Stimulated activated CD8-positive, alpha-beta memory T cell treated with anti-CD3 and anti-CD28 coated beads, Interleukin-7, amount 100 ng/mL, for 24 hours (primary cell): ENCODE data around the gene DUSP10.

Experiments used
- DNase-seq: peaks from one replicate; pipeline ENCODE4 v3.0.0-alpha.2; 2020; ENCODE audit warnings: low read depth

The DUSP10 gene

DNA sequence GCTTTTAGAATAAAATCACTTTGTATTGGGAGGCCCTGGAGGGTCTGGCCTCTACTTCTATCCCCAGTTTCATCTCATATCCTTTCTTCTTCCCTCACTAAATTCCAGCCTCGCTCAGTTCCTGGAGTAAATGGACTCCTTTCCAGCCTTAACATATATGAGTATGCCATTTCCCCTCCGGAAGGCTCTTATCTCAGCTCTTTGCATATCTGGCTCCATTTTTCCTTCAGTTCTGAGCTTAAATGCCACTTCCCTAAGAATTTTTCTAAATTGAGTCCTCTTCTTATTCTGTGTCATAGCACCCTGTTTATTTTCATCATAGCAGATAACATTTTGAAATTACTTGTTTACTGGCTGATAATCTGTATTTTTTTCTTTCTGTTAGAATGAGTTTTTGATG is 20.2 kb upstream of the DUSP10 start:
- DNase-seq, result no peak

DNA sequence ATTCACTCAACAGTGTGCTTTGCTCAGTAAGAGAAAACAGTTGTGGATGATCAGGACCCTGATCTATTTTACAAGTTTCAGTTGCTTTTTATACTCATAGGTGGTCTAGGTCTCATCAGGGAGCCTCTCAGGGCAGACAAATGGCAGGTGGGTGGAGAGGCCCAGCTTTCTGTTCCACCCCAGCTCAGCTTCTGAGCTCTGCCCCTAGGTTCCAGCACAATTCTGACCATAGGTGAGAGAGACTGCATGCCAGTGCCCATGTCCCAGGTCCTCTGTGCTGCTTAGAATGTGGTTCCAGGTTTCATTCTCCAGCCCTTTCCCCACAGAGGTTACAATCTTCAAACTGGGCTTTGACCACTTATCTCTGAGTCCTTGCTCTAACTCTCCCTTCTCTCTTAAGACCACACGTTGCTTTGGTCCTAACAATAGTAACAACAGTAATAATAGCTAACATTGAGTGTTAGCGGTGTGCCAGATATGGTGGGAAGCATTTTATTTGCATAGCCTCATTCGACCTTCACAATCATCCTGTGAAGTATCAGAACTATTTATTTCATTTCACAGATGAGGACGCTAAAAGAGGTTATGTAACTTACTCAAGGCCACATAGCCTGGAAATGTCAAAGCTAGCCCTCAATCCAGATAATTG is 19.6 kb upstream of the DUSP10 start:
- no peak for DNase-seq

DNA sequence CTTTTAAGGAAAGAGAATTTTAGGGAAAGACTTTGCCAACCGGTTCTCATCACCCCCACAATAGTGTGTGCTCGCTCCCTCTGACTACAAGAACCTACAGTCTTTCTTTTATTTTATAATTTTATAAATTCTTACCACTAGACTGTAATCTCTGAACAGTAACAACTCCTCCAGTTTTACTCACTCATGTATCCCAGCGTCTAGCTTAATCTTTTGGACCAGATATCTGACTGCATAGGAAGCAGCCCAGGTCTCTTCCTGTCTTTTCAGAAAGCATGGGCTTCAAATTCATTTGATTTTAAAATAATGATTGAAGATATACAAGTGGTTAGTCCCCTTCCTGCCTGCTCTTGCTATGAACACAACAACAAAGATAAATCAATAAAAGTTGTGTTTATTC is 19.0 kb upstream of the DUSP10 start:
- DNase-seq, result no peak

DNA sequence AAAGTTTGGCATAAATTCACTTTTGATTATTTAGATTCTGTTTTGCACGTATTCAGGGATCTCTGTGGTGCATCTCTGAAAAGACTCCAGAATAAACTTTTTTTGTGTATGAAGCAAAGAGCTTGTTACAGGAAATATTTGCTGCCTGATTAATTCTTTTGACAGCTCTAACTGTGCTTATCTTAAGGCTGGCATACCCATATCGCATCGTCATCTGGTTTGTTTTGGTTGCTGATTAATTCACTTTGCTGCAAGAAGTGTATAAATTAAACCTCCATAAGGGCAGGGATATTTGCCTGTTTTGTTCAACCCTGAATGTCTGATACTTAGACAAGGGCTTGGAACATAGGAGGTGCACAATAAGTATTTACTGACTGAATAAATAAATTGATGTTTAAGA is 17.5 kb upstream of the DUSP10 start:
- DNase-seq, result no peak

DNA sequence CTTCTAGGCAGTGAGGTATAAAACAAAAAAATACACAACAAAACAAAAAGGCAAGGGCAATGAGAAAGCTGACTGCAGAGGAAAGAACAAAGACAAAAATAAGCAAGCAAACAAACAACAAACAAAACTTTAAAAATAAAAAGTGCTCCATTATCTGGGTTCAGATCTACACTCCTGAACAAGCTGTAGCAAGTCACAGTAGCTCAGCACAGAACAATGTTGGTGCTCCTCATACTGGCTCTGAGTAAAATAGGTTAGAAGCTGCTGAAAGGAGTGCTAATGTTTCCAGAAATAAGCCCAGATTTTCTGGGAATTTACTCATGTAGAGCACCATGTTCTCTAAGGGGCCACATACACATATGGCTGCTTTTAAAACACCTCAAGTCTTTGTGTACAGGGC is 16.6 kb upstream of the DUSP10 start:
- DNase-seq, result no peak

DNA sequence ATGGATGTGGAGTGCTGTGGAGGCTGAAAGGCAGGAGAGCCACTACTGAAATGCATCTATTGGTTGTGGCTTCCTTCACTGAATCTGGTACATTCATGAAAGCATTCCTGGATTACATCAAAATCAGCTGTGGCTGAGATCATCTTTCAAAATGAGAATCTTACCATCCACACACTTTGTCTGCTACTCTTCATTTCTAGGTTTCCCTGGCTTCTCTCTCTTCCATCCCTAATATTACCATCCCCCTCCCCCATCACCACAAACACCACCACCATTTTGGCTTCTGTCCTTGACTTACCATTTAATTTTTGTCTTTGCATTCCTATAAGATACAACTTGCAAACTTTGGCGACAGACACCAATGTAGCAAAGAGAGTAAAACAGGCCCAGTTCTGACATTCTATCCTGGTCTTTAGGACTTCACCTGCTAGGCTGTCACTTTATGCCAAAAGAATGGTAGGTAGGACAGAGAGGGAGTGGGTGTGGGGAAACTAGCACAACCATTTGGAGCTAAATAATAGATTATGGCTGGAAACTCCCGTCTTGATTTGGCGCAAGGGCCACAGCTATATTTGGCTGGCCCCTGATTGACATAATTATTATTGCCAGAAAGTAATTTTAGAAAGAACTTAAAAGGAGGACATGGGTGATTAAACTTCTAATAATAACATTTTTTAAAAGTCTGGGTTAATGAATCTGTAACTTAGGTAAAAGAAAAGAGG is 15.1 kb upstream of the DUSP10 start:
- DNase-seq, result no peak

DNA sequence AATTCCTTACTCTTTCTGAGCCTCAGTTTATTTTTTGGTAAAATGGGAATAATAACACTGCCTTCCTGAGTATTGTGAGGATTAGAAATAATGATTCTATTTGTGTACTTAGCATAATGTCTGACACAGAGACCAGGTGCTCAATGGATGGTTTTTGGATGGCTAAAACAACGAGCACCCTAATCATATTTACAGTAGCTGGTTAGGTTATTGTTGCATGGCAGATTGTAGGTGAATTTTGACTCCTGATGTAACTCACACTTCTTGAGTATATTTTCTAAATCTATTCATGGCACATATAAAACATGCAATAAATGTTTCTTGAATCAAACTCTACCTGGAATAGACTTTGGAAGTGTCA is 11.9 kb upstream of the DUSP10 start:
- DNase-seq, result no peak

DNA sequence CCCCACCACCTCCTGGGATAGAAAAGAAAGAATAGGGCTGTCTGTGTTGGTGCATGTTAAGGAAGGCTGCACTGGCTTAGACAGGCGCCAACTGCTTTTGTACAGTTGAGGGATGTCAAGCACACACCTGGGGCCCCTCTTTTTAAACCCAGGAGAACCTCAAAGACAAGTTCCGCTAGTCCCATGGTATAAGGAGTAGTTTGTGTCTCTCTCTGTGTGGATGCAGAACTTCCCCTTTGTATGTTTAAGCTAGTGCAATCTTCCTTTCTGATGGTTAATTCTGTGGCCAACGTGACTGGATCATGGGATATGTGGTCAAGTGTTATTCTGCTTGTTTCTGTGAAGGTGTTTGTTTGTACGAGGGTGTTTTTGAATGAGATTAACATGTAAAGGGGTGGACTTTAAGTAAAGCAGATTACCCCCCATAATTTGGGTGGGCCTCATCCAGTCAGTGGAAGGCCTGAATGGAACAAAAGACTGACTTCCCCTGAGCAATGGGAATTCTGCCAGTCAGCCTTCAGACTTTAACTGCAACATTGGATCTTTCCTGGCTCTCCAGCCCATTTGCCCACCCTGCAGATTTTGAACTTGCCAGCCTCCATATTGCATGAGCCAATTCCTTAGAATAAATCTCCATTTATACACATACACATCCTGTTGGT is 9.5 kb upstream of the DUSP10 start:
- no peak for DNase-seq

DNA sequence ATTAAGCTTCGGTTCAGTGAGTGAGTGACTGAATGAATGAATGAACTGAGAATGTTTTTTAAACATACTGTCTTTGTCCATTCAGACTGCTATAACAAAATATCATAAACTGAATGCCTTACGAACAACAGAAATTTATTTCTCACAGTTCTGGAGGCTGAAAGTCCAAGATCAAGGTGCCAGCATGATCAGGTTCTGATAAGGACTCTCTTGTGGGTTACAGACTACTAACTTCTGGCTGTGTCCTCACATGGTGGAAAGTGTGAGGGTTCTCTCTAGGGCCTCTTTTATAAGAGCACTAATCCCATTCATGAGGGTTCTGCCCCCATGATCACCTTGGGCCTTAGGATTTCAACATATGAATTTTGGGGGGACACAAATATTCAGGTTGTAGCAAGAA is 7.1 kb upstream of the DUSP10 start:
- DNase-seq, result no peak

DNA sequence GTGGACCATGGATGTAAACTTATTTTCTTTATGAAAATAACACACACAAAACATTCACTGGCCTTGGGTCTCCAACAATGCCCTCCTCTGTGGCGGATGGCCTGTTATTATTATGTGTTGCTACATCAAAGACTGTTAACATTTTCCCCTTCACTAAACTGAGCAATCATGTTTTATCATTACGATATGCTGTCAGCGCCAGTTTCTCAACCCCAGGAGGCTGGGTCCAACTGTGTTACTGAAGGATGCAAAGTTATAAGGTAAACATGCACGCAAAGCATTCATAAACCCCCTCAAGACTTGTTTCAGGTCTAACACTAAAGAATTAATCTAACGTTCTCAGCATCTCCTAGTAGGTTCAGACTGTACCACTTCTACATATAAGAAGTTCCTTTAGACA is 6.0 kb upstream of the DUSP10 start:
- DNase-seq, result no peak

DNA sequence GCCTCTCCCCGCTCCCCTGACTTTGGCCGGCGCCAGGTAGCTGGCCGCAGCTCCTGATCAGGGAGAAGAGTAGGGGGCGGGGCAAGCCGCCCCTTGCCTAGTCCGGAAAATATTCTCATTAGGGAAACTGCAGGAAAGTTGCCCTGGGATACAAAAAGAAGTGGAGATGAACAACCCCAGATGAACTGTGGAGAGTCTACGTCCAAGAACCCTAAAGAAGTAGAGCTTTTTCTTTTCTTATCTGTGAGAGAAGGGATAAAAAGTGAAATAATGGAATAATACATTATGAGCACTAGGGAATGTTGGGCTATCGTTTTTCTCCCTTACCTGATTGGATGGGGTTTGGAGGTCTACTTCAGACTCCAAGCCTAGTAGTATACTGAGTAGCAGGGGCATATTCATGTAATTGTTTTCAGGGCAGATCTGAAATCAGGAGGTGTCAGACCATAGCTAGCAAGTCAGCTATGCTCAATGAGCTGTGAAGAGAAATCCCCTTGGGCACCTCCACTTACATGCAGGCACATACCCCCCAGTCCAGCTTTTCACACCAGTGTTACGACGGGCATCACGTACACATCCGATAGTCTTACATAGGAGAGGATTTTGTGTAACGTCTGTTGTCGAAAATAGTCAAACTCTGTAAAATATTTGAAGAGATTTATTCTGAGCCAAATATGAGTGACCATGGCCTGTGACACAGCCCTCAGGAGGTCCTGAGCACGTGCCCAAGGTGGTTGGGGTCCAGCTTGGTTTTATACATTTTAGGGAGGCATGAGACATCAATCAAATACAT is 1.7 kb upstream of the DUSP10 start:
- DNase-seq, result no peak

DNA sequence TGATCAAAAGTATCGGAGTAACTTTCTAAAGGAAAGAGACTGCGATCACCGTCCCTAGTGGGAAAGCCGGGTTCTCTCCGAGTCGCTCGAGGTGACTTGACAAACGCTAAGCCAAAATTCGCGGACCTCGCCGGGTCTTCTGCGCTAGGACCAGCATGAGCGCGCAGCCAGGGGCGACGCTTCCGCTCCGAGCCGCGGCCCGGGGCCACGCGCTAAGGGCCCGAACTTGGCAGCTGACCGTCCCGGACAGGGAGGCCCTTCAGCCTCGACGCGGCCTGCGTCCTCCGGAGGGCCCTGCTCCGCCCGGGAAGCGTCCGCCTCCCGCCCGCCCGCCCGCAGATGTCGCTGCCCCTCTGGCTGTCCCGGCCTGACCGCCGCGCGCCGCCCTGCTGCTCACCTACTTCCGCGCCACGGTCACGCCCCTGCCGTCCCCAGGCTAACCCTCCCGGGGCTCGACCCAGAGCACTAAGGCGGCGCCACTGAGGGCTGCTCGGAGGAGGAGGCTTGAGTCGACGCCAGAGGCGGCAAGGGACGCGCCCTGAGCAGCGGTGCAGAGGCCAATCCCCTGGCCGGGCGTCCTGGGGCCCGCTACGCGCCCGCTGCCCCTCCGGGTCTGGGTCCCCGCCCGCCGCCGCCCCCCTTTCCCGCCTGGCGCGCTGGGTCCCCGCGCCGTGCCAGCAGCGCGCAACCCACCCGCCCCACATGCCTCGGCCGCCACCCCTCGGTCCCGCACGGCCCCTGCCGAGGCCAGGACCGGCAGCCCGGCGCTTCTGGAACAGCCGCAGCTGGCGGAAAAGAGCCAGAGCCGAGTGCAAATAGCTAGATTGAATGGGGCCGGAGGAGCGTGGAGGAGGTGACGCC is 896 bp upstream of the DUSP10 start:
- DNase-seq, result peak; percentile 61

DNA sequence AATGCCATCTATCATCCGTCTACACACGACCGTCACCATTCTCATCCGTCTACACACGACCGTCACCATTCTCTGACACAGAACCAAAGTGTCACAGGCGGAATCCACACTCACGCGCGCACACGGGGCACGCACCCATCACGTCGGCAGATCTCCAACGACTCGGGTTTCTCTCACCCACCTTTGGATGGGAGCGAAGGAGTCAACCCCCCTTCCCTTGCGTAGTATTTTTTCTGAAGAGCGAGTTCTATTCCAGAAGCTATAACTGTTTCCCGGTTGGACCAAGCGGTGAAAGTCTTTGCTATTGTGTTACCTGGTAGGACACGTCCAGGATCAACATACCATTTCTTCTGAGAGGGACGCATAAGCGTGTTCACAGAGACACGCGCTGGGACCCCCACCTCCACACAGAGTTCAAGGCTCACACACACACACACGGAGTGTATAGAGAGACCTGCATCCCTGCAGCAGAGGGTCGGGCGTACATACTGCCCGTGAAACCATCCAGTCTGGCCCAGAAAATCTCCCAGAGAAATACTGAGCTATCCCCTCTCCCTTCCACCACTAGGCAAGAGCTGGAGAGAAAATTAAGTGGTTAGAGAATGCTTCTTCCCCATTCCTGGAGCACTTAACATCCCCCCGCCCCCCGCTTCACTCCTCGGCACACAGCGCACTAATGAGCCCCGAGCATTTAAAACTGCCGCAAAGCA is 741 bp downstream of the DUSP10 start:
- DNase-seq, result no peak

DNA sequence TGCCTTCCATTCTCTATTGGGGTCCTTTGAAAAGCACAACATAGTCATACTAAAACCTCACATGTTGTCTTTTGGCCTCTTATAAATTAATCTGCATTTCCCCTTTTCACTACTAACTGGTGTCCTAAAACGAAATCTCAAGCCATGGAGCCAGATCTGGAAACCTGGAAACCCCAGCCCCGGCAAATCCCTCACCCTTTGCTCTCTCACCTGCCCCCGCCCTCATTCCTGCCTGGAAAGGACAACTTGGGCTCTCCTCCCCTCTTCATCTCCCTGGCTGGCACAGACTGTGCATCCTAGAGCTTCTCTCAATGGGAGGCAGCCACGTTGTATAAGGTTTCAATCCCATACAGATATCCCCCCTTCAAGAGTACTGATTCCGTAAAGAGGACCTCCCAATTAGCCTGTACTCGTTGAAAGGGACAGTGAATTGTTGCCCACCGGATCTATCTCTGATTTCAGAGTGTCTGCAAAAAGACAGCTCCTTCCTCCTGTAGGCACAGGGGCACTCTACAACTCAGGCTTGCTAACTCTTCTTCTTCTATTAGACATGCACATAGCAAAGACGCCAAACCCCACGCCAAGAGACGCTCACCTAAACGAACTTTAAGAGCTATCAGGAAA is 1.4 kb downstream of the DUSP10 start:
- peak; percentile 7 for DNase-seq

DNA sequence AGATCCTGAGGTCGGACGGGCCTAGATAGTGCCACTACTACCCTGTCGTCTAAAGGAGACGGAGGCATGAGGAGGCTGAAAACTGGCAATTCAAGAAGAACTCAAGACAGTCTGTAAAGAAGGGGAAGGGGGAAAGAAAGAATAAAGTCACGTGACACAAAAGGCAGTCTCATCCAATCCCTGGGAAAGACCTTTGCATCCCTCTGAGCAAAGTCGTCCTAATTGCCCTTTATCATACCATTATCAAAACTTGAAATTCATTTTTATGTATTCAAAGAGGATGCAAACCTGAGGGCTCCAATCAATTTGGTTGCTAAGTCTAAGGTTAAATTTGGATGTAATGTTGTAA is 2.2 kb downstream of the DUSP10 start:
- DNase-seq, result no peak

DNA sequence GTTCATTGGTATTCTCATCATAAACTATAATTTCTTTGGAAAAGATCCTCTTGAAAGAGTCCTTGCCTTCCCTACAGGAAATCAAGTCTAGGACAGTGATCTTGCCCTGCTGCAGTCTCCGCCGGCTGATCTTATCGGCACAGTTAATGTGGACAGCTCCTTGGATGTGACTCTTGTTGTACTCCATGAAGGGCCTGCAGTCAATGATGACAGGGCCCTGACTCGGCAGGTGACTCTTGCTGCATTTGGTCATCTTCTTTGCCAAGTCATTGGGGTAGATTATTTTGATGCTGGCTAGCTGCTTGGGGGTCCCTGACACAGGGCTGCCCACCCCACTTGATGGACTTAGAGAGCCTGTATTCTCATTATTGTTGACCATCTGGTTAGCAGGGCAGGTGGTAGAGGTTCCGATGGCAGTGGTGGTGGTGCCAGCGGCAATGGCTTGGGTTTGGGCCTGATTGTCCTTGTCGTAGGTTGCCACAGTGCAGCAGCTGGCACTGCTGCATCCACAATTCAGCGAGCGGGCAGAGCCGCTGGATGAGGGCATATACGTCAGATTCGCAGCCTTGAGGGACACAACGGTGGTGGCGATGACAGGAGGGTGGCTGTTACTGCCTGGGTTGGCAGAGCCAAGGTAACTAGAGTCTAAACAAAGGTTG is 2.7 kb downstream of the DUSP10 start:
- no peak for DNase-seq

DNA sequence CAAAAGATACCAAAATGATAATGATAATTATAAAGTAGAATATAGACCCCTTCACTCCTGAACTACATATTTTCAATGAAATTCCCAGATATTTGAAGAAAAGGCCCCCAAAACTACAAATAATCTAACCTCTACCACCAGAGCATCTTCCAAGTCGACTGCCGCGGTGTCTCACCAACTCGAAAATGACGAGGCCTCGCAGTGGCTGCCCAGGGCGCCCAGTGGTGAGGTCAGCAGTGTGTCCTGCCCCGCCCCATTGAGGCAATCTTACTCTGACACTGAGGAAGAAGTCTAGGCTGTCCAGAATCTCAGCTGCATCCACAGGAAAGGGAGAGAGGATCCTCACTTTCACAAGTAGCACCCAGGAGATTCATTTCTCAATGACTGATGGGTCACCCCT is 5.2 kb downstream of the DUSP10 start:
- no peak for DNase-seq

DNA sequence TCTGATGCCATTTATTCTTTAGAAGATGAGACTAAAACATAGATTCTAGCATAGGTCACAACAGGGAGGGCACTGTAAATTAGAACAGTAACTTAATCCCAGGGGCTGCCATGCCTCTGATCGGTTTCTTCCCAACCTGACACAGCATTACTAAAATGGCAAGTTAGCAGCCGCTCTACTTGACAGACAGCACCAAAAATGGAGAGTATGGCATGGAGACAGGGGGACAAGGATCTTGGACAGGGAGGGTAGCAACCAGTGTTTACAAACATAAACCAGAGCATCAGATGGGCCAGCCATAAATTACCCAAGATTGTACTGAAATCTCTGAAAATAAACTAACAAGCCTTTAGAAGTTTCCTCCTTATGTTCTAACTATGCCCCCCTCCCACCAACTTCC is 5.9 kb downstream of the DUSP10 start:
- no peak for DNase-seq

DNA sequence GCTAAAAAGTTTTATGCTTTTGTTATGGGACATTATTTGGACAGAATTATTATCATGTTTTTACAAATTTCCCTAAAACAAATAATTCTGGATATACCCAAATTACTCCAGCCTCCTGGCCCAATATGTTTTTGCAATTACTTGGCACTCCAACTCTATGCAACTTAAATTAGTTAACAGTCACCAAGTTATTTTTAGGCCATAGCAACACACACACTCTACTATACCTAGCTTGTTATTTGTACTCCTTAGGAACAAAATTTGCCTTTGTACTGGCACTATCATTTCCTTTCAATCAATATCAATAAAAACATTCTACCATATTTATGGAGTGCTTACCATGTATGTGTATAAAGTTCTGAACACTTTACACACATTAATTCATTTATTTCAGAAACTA is 7.7 kb downstream of the DUSP10 start:
- no peak for DNase-seq

DNA sequence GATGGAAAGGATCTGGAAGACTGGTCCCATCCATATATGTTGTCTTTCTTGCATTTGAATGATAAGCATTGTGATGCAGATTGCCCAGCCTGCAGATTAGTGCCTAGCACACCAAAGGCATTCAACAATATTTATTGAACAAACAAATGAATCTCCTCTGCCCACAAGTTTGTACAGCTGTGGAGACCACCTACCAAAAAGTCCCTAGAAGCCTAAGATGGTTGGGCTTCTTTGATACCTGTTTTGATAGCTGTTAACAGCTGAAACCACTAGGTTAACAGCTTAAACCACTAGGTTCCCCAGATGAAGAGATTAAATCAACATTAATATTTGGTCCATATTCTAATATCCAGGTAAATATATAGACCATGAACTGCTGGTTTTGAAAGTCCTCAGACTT is 9.8 kb downstream of the DUSP10 start:
- no peak for DNase-seq
